WTC11 (cell line): Measurements from ENCODE around the gene LPAR2. TPM values are rescaled to one million over a fixed set of nuclear protein-coding genes. Genes with fewer than 3 reads are reported as not detected.

Experiments
- ESRRA ChIP-seq: sonication (generic); formaldehyde crosslinking; IDR thresholded peaks from 2 replicates; pipeline ENCODE4 v1.8.1; 2022; ENCODE audit warnings: mild to moderate bottlenecking, missing genetic modification reagents, borderline replicate concordance
- FOXJ3 ChIP-seq: sonication (generic); formaldehyde crosslinking; IDR thresholded peaks from 2 replicates; pipeline ENCODE4 v1.9.0; 2021; ENCODE audit warnings: missing genetic modification reagents, mild to moderate bottlenecking, borderline replicate concordance
- FOXK1 ChIP-seq: sonication (generic); formaldehyde crosslinking; IDR thresholded peaks from 2 replicates; pipeline ENCODE4 v1.8.0; 2022; ENCODE audit warnings: mild to moderate bottlenecking, moderate library complexity, missing genetic modification reagents
- FOXP1 ChIP-seq: sonication (generic); formaldehyde crosslinking; IDR thresholded peaks from 2 replicates; pipeline ENCODE4 v1.8.0; 2022; ENCODE audit warnings: missing genetic modification reagents, mild to moderate bottlenecking, moderate library complexity, borderline replicate concordance
- GTF2I ChIP-seq: fragments of 250-450 bp; sonication (Bioruptor Pico); conservative IDR thresholded peaks from 2 replicates; pipeline ENCODE4 v1.4.0; 2021; ENCODE audit warnings: mild to moderate bottlenecking
- MXD4 ChIP-seq: fragments of 250-450 bp; sonication (Bioruptor Pico); IDR thresholded peaks from 2 replicates; pipeline ENCODE4 v1.8.0; 2021; ENCODE audit warnings: mild to moderate bottlenecking, moderate library complexity, borderline replicate concordance
- NFATC4 ChIP-seq: fragments of 250-450 bp; sonication (Bioruptor Pico); IDR thresholded peaks from 2 replicates; pipeline ENCODE4 v1.9.0; 2021; ENCODE audit warnings: mild to moderate bottlenecking
- RORB ChIP-seq: fragments of 250-450 bp; sonication (Bioruptor Pico); IDR thresholded peaks from 2 replicates; pipeline ENCODE4 v1.9.0; 2021; ENCODE audit warnings: mild to moderate bottlenecking
- SMAD3 ChIP-seq: sonication (generic); formaldehyde crosslinking; IDR thresholded peaks from 2 replicates; pipeline ENCODE4 v1.8.0; 2022; ENCODE audit warnings: missing genetic modification reagents, mild to moderate bottlenecking, borderline replicate concordance
- SMAD4 ChIP-seq: sonication (generic); formaldehyde crosslinking; IDR thresholded peaks from 2 replicates; pipeline ENCODE4 v1.8.0; 2022; ENCODE audit warnings: mild to moderate bottlenecking, missing genetic modification reagents
- TP53 ChIP-seq: sonication (generic); formaldehyde crosslinking; IDR thresholded peaks from 2 replicates; pipeline ENCODE4 v1.8.1; 2023; ENCODE audit warnings: mild to moderate bottlenecking, missing genetic modification reagents
- ZNF219 ChIP-seq: sonication (generic); formaldehyde crosslinking; IDR thresholded peaks from 2 replicates; pipeline ENCODE4 v1.8.0; 2023; ENCODE audit warnings: missing genetic modification reagents, mild to moderate bottlenecking, borderline replicate concordance
- ZNF396 ChIP-seq: fragments of 250-450 bp; sonication (Bioruptor Pico); IDR thresholded peaks from 2 replicates; pipeline ENCODE4 v1.8.0; 2021; ENCODE audit warnings: mild to moderate bottlenecking, moderate library complexity, borderline replicate concordance
- ZNF423 ChIP-seq: fragments of 250-450 bp; sonication (Bioruptor Pico); IDR thresholded peaks from 2 replicates; pipeline ENCODE4 v2.1.2; 2022; ENCODE audit warnings: mild to moderate bottlenecking, moderate library complexity
- total RNA-seq: library from RNA; stranded (reverse); gene quantifications from 3 replicates; pipeline ENCODE4 v1.2.3, GENCODE V29; 2021
- TF ChIP-seq, protein P1 (sequence below): fragments of 250-450 bp; sonication (Bioruptor Pico); conservative IDR thresholded peaks from 2 replicates; pipeline ENCODE4 v1.9.0; 2021; ENCODE audit warnings: mild to moderate bottlenecking
- TF ChIP-seq, protein P2 (sequence below): sonication (generic); formaldehyde crosslinking; conservative IDR thresholded peaks from 2 replicates; pipeline ENCODE4 v1.8.1; 2023; ENCODE audit warnings: mild to moderate bottlenecking, low read depth, missing genetic modification reagents, moderate library complexity
- TF ChIP-seq, protein P3 (sequence below): sonication (generic); formaldehyde crosslinking; IDR thresholded peaks from 2 replicates; pipeline ENCODE4 v1.8.1; 2023; ENCODE audit warnings: mild to moderate bottlenecking, moderate library complexity, missing genetic modification reagents
- TF ChIP-seq, protein P4 (sequence below): sonication (generic); formaldehyde crosslinking; IDR thresholded peaks from 2 replicates; pipeline ENCODE4 v1.8.0; 2022; ENCODE audit warnings: mild to moderate bottlenecking, missing genetic modification reagents
- TF ChIP-seq, protein P5 (sequence below): sonication (generic); formaldehyde crosslinking; IDR thresholded peaks from 2 replicates; pipeline ENCODE4 v1.8.1; 2023; ENCODE audit warnings: mild to moderate bottlenecking, missing genetic modification reagents, moderate library complexity
- TF ChIP-seq, protein P6 (sequence below): sonication (generic); formaldehyde crosslinking; IDR thresholded peaks from 2 replicates; pipeline ENCODE4 v1.8.0; 2022; ENCODE audit warnings: missing genetic modification reagents
- TF ChIP-seq, protein P7 (sequence below): sonication (generic); formaldehyde crosslinking; IDR thresholded peaks from 2 replicates; pipeline ENCODE4 v1.8.1; 2022; ENCODE audit warnings: mild to moderate bottlenecking, moderate library complexity, missing genetic modification reagents
- TF ChIP-seq, protein P8 (sequence below): sonication (generic); formaldehyde crosslinking; IDR thresholded peaks from 2 replicates; pipeline ENCODE4 v1.8.0; 2023; ENCODE audit warnings: missing genetic modification reagents
- TF ChIP-seq, protein P9 (sequence below): fragments of 250-450 bp; sonication (Bioruptor Pico); IDR thresholded peaks from 2 replicates; pipeline ENCODE4 v1.9.0; 2021; ENCODE audit warnings: moderate library complexity, mild to moderate bottlenecking, inconsistent platforms, borderline replicate concordance

The LPAR2 gene
- total RNA-seq, 1 experiment from 2014 or later, result 44.5 TPM

DNA sequence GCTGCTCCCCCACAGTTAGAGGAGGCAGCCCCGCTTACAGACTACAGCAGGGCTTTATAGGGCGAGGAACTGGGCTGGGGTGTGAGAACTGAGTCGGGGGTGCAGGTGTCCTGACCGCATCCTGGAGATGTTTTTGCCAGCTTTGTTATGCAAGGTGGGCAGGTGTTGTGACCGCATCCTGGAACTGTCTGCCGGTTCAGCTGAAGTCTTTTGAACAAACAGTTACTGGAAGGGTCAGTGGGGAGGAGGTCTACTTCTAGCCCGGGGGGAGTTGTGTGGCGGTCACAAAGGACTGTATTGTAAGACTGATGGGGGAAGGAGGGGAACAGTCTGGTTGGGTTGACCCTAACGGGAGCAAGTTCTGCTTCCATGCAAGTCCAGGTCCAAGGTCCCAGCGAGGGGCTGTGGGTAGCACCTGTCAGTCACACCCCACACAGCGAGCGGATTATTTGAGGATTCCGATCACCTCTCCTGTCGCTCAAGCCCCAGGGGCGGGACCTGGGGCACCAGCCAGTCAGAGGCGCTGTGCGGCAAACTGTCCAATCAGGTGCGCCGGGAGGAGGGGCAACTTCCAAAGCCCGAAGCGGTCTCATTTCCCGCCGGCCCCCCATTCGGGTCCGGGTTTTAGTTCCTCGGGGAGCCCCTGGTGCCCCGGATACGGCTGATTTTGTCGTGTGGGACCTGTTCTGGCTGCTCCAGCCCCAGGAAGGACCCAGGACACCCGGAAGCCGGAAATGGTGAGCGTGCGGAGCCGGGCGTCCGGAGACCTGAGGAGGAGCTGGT is 40.4 kb upstream of the LPAR2 start, which contains the start of gene ZNF101 (continued):
- TF ChIP-seq, protein P1, sequence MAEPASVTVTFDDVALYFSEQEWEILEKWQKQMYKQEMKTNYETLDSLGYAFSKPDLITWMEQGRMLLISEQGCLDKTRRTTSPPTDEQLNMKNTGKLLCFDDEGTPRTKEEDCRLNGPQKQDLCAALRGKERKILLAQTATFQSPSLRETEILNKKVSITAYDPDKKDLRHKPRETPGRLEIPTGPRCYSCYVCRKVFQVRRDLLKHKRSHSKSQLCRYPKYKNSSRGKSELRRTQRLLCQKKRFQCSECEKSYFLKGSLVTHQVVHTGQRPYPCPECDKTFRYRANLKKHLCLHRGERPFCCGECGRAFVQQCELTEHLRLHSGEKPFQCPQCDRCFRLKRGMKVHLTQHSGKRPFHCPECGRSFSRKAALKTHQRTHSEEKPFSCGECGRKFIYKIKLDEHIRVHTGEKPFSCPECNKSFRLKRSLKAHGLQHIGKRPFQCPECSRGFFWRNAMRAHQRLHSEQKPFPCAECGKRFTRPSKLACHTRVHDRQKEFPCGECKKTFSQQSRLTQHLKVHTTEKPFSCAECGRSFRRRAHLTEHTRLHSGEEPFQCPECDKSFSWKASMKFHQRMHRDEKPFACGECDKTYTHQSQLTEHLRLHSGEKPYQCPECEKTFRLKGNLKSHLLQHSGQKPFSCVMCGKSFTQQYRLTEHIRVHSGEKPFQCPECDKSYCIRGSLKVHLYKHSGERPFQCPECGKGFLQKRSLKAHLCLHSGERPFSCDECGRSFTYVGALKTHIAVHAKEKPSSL (CRISPR knock-in tag), result no peak
- TF ChIP-seq SMAD4 (CRISPR knock-in tag) (no peak), FOXP1 (CRISPR knock-in tag) (no peak), ZNF219 (CRISPR knock-in tag) (no peak; the same call in 1 of the 2 replicates), RORB (CRISPR knock-in tag) (no peak), ZNF396 (CRISPR knock-in tag) (no peak), FOXJ3 (no peak), ESRRA (CRISPR knock-in tag) (no peak), FOXK1 (CRISPR knock-in tag) (peak; percentile 59), NFATC4 (CRISPR knock-in tag) (no peak), MXD4 (CRISPR knock-in tag) (no peak), TP53 (peak; percentile 21; the same call in 1 of the 2 replicates), ZNF423 (no peak), SMAD3 (CRISPR knock-in tag) (no peak), GTF2I (CRISPR knock-in tag) (no peak)
- TF ChIP-seq, protein P2, sequence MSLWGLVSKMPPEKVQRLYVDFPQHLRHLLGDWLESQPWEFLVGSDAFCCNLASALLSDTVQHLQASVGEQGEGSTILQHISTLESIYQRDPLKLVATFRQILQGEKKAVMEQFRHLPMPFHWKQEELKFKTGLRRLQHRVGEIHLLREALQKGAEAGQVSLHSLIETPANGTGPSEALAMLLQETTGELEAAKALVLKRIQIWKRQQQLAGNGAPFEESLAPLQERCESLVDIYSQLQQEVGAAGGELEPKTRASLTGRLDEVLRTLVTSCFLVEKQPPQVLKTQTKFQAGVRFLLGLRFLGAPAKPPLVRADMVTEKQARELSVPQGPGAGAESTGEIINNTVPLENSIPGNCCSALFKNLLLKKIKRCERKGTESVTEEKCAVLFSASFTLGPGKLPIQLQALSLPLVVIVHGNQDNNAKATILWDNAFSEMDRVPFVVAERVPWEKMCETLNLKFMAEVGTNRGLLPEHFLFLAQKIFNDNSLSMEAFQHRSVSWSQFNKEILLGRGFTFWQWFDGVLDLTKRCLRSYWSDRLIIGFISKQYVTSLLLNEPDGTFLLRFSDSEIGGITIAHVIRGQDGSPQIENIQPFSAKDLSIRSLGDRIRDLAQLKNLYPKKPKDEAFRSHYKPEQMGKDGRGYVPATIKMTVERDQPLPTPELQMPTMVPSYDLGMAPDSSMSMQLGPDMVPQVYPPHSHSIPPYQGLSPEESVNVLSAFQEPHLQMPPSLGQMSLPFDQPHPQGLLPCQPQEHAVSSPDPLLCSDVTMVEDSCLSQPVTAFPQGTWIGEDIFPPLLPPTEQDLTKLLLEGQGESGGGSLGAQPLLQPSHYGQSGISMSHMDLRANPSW (CRISPR knock-in tag), result no peak
- TF ChIP-seq, protein P3, sequence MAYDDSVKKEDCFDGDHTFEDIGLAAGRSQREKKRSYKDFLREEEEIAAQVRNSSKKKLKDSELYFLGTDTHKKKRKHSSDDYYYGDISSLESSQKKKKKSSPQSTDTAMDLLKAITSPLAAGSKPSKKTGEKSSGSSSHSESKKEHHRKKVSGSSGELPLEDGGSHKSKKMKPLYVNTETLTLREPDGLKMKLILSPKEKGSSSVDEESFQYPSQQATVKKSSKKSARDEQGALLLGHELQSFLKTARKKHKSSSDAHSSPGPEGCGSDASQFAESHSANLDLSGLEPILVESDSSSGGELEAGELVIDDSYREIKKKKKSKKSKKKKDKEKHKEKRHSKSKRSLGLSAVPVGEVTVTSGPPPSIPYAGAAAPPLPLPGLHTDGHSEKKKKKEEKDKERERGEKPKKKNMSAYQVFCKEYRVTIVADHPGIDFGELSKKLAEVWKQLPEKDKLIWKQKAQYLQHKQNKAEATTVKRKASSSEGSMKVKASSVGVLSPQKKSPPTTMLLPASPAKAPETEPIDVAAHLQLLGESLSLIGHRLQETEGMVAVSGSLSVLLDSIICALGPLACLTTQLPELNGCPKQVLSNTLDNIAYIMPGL, result no peak
- TF ChIP-seq, protein P4, sequence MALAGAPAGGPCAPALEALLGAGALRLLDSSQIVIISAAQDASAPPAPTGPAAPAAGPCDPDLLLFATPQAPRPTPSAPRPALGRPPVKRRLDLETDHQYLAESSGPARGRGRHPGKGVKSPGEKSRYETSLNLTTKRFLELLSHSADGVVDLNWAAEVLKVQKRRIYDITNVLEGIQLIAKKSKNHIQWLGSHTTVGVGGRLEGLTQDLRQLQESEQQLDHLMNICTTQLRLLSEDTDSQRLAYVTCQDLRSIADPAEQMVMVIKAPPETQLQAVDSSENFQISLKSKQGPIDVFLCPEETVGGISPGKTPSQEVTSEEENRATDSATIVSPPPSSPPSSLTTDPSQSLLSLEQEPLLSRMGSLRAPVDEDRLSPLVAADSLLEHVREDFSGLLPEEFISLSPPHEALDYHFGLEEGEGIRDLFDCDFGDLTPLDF (CRISPR knock-in tag), result peak; percentile 25; the same call in 1 of the 2 replicates
- TF ChIP-seq, protein P5, sequence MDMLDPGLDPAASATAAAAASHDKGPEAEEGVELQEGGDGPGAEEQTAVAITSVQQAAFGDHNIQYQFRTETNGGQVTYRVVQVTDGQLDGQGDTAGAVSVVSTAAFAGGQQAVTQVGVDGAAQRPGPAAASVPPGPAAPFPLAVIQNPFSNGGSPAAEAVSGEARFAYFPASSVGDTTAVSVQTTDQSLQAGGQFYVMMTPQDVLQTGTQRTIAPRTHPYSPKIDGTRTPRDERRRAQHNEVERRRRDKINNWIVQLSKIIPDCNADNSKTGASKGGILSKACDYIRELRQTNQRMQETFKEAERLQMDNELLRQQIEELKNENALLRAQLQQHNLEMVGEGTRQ (CRISPR knock-in tag), result no peak
- TF ChIP-seq, protein P6, sequence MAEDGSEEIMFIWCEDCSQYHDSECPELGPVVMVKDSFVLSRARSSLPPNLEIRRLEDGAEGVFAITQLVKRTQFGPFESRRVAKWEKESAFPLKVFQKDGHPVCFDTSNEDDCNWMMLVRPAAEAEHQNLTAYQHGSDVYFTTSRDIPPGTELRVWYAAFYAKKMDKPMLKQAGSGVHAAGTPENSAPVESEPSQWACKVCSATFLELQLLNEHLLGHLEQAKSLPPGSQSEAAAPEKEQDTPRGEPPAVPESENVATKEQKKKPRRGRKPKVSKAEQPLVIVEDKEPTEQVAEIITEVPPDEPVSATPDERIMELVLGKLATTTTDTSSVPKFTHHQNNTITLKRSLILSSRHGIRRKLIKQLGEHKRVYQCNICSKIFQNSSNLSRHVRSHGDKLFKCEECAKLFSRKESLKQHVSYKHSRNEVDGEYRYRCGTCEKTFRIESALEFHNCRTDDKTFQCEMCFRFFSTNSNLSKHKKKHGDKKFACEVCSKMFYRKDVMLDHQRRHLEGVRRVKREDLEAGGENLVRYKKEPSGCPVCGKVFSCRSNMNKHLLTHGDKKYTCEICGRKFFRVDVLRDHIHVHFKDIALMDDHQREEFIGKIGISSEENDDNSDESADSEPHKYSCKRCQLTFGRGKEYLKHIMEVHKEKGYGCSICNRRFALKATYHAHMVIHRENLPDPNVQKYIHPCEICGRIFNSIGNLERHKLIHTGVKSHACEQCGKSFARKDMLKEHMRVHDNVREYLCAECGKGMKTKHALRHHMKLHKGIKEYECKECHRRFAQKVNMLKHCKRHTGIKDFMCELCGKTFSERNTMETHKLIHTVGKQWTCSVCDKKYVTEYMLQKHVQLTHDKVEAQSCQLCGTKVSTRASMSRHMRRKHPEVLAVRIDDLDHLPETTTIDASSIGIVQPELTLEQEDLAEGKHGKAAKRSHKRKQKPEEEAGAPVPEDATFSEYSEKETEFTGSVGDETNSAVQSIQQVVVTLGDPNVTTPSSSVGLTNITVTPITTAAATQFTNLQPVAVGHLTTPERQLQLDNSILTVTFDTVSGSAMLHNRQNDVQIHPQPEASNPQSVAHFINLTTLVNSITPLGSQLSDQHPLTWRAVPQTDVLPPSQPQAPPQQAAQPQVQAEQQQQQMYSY, result no peak
- TF ChIP-seq, protein P7, sequence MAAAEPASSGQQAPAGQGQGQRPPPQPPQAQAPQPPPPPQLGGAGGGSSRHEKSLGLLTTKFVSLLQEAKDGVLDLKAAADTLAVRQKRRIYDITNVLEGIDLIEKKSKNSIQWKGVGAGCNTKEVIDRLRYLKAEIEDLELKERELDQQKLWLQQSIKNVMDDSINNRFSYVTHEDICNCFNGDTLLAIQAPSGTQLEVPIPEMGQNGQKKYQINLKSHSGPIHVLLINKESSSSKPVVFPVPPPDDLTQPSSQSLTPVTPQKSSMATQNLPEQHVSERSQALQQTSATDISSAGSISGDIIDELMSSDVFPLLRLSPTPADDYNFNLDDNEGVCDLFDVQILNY (CRISPR knock-in tag), result peak; percentile 90
- TF ChIP-seq, protein P8, sequence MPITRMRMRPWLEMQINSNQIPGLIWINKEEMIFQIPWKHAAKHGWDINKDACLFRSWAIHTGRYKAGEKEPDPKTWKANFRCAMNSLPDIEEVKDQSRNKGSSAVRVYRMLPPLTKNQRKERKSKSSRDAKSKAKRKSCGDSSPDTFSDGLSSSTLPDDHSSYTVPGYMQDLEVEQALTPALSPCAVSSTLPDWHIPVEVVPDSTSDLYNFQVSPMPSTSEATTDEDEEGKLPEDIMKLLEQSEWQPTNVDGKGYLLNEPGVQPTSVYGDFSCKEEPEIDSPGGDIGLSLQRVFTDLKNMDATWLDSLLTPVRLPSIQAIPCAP, result no peak
- TF ChIP-seq, protein P9, sequence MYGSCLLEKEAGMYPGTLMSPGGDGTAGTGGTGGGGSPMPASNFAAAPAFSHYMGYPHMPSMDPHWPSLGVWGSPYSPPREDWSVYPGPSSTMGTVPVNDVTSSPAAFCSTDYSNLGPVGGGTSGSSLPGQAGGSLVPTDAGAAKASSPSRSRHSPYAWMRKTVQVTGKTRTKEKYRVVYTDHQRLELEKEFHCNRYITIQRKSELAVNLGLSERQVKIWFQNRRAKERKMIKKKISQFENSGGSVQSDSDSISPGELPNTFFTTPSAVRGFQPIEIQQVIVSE (CRISPR knock-in tag), result no peak
